ENCODE data around the gene PKP1.

DNA sequence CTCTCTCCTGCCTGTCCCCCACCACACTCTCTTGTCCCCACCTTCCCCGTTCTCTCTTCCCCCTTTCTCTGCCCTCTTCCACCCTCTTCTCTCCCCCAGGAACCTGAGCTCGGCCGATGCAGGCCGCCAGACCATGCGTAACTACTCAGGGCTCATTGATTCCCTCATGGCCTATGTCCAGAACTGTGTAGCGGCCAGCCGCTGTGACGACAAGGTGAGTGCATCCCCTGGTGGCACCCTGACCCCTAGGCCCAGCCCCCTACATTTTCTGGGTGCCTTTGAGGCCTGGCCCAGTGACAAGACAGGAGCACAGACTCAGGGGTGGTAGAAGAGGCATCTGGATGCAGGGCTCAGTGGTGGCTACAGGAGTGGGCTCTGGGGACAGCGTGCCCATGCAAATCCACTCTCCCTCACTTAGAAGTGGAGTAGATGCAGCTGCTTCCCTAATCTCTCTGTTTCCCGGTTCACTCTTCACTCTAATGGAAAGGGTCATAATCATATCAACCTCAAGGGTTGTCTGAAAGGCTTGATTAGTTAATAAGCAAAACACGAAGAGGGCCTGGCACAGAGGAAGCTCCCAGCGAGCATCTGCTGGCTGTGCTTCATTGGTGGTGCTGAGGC lies 37.0 kb downstream of the PKP1 start:
- TF ChIP-seq, protein P1, sequence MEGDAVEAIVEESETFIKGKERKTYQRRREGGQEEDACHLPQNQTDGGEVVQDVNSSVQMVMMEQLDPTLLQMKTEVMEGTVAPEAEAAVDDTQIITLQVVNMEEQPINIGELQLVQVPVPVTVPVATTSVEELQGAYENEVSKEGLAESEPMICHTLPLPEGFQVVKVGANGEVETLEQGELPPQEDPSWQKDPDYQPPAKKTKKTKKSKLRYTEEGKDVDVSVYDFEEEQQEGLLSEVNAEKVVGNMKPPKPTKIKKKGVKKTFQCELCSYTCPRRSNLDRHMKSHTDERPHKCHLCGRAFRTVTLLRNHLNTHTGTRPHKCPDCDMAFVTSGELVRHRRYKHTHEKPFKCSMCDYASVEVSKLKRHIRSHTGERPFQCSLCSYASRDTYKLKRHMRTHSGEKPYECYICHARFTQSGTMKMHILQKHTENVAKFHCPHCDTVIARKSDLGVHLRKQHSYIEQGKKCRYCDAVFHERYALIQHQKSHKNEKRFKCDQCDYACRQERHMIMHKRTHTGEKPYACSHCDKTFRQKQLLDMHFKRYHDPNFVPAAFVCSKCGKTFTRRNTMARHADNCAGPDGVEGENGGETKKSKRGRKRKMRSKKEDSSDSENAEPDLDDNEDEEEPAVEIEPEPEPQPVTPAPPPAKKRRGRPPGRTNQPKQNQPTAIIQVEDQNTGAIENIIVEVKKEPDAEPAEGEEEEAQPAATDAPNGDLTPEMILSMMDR (IDR thresholded peaks at IDR 0.05; ENCODE audit: extremely low read depth in 1 of 2, insufficient read depth in 1 of 2, low read depth in 1 of 2, low read length in 2 of 2) = no peak
- TF ChIP-seq MAX (IDR thresholded peaks at IDR 0.05; ENCODE audit: insufficient read depth, insufficient read length) (no peak), GATA2 (IDR thresholded peaks at IDR 0.05; ENCODE audit: insufficient read depth, insufficient read length, low read depth, low read length) (no peak), EZH2 (IDR thresholded peaks at IDR 0.05; ENCODE audit: borderline replicate concordance, low read depth, low read length, severe bottlenecking) (no peak), POLR2A (IDR thresholded peaks at IDR 0.05; ENCODE audit: low read depth, low read length) (no peak), POLR2AphosphoS5 (IDR thresholded peaks at IDR 0.05; ENCODE audit: insufficient read depth, low read depth, low read length) (no peak), JUN (IDR thresholded peaks at IDR 0.05; ENCODE audit: borderline replicate concordance, insufficient read depth, insufficient read length, low read depth) (no peak)
